Stimulated activated CD4-positive, alpha-beta T cell treated with anti-CD3 and anti-CD28 coated beads, Interleukin-4, amount 100 ng/mL, for 1 hour (primary cell): ENCODE measurements around the gene SLC39A6.
"Not testable (repeated sequence)": the region's sequence is repeated elsewhere in the genome, so short reads cannot be mapped to it uniquely, and the experiment has no call there.

Experiments used
- DNase-seq: peaks from one replicate; pipeline ENCODE4 v3.0.0-alpha.2; 2020

The SLC39A6 gene

DNA sequence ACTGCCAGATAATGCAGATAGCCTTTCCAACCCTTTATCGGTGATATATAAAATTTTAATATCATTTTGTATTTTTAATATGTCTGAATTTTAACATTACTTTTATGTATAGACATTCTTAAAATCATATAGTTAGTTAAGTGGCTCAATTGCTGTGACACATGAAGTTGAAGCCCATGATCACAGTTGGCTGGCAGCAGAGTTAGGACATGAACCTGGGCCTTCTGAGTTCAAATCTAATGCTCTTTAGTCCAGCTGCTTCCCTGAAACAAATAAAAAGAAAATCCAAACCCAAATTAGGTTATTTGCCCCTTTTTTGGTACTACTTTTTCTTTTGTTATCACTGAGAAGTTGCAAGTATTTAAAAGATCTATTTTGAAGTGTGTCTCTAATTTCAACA is 6.1 kb upstream of the SLC39A6 start:
- no peak for DNase-seq

DNA sequence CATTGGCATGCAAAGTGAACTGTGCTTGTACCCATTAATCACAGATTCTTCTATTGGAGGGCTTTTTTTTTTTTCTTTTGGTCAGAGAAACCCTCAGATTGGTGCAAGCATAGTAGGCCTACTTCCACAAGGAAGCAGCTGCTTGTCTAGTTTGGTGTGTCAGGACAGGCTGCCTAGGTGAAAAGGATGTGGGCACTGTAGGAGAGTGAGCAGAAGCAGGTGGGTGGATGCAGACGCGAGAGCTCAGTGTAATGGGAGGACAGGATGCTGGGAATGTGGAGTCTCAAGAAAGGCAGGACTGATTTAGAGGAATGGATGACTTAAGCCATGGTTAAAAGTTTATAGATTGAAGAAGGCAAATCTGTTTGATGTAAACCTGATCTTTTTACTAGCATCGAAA is 3.6 kb upstream of the SLC39A6 start:
- DNase-seq, result no peak

DNA sequence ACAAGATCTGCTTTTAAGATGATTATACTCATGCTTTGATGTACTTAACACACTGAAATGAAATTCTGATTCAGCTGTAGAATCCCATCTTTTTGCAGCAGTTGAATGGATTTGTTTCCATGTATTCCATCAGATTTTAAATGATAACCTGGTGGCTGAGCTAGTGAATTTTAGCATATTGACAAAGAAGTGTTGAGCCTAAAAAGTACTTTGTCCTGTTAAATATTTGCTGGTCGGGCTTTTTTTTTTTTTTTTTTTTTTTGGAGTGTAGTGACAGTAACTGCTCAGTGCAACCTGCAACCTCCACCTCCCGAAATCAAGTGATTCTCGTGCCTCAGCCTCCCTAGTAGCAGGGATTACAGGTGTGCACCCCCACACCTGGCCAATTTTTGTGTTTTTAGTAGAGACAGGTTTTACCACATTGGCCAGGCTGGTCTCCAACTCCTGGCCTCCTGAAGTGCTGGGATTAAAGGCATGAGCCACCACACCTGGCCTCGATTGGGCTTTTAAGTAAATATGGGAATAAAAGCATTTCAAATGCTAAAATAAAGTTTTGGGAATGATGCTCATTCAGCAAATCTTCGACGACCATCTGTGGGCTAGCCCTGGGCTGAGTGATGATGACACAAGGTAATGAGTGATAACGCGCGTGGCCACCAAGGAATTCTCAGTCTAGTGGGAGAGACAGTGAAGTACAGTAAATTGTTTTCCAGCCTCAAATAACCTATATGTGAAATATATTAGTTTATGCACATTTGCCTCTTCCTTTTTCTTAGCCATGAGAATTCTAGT is 2.7 kb upstream of the SLC39A6 start:
- DNase-seq, result no peak

DNA sequence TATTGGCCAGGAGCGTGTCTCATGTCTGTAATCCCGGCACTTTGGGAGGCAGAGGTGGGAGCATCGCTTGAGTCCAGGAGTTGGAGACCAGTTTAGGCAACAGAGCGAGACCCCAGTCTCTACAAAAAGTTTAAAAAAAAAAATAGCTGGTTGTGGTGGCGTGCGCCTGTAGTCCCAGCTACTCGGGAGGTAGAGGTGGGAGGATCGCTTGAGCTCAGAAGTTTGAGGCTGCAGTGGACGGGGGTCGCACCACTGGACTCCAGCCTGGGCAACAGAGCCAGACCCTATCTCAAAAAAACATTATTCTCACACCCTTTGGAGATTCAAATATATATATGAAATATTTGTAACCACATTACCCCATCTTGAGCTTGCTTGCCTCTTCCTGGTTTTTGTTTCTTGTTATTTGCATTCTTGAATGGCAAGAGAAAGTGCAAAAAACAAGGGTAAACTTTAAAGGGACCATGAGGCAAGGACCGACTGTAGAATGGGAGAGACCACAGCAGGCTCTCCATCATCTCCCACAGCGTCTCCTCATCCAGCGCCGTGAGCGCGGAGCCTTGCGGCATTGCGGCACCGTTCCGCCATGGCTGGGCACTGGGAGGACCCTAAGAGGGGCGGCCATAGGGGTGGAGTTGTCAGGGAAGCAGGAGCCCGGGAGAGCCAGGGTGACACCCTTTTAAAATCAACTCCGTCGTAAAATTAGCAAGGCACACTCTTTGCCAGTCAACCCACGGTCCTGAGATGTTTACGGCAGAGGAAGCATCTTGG is 1.9 kb upstream of the SLC39A6 start:
- no peak for DNase-seq

DNA sequence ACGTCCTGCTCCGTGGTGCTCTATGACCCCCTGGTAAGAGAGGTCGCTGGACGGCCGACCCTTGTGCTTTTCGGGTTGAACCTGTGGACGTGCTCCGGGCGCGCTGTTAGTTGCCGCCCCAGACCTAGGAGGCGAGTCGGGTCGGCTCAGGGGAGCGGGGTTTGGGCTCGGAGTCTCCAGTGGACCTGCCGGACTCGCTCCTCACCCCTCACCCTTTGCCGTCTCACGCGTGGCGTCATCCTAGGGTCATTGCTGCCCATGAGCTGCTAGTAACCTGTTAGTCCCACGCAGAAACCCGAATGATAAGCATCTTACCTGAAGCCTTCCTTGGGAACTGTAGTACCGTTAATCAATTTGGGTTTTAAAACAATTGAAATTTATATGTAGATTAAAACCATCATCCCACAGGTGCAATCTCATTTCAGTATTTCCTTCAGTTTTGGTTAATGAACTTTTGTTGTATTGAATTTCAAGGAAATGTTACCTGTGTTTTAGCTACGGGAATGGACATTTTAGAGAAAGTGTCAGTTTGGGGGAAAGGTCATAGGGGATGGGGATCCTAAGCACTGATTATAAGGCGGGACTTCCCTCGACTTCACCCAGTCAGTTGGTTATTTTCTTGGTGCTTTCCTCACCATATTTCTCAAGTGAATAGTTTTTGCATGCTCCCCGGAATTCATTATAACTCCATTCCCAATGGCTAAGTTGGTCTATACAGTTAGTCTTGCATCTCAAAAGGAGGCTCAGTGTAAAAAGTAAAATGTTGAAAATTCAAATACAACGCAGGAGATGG is 1.1 kb upstream of the SLC39A6 start:
- no peak for DNase-seq

DNA sequence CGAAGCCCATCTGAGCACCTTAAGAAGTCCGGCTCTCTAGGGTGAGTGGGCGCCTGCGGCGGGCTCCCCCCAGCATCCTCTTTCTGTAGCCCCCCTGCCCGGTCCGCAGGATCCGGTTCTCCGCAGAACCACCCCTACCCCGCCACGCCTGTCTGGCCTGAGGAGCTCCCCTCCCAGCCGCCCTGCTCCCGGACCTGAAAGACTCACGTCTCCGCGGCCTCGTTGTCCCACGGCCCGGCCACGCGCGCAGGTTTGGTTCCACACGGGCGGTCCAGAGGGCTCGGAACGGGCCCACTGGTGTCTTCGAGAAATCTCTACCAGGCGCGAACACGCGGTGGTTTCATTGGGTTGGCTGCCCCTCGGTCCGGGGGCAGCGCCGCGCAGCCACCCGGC is 237 bp downstream of the SLC39A6 start:
- DNase-seq, result no peak

DNA sequence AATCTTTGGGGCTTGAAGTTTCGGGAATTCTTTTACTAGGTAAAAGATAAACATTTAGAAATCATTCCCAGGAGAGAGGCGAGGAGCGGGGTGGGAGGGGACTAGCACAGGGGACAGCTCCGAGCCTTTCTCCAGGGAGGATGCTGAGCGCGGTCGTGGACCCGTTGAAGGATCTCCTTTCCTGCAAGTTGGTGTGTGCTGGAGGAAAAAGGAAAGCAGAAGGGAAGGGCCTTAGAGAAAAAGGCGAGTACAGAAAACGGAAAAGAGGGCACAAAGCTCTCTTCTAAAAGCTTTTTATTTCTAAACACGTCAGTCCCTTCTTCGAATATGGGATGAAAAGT is 640 bp downstream of the SLC39A6 start:
- DNase-seq, result no peak

DNA sequence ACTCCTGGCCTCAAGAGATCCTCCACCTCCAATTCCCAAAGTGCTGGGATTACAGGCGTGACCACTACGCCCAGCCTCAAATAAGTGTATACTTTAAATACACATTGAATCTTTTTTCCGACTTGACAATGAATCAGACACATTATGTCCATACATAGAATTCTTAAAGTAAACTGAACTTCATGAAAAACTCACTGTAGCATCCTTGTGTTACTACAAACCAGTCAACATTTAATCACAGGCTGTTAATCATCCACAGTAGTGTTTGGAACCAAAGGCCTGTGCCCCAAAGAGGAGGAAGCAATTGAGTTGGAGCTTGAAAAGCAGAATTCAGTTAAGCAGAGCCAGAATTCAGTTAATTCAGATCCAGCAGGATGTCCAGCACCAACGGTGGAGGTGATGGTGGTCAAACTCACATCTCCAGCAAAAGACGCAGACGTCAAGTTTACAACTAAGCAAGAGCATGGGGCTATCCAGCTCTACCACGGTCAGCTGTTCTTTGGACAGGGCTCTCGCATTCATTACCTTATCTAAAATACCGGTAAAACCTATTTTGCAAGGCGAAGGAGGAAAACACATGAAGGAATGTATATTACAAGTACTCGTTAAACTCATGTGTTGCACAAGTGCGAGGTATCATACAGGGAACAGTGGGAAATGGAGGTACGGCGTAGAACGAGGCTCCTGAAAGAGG is 1.2 kb downstream of the SLC39A6 start:
- DNase-seq, result no peak

DNA sequence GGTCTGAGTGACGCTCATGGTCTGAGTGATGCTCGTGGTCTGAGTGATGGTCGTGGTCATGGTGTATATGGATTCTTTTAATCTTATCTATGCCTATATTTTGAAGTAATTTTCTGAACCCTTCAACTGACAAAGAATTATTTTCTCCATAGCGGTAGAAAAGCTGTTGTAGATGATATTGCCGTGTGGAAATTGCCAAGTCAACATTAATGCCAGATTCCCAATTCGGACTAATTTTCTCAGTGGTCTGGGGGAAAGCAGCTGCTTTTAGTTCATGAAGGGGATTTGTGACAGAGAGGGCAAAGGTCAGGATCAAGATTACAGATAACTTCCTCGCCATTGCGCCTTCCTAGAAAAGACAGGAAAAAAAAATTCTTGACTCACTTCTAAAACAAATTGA is 2.5 kb downstream of the SLC39A6 start:
- no peak for DNase-seq

DNA sequence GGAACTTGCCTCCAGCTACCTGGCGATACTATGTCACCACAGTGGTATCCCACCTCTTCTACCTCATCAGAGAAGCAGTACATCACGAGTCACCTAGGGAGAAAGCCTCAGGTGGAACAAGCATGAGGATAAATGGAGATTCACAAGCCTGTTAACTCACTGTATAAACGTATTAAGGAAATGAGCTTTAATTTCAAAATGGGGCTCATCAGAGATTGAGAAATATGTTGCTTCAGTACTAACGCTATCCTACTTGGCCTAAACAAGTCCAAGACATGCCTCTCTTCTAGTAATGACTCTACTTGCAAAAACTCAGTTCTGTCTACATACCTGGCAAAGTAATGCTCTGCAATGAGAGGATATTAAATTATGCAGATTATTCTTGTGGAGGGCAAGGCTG is 4.3 kb downstream of the SLC39A6 start:
- DNase-seq, result no peak

DNA sequence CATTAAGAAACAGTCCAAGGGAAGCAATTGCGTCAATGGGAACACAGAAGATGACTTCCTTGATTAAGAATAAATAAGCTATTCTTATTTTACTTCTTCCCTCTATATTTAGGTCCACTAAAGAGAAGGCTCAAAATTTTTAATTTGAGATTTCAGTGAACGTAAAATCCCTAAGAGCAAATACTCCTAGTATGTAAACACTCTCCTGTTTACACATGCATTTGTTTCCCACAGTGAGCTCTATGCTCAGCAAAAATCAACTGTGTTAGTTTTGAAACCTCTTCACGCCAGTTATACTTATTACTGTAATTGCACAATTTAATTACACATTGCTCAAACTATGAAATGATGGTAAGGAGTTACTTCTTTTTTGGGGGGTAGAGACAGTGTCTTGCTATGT is 8.8 kb downstream of the SLC39A6 start:
- DNase-seq, result no peak

DNA sequence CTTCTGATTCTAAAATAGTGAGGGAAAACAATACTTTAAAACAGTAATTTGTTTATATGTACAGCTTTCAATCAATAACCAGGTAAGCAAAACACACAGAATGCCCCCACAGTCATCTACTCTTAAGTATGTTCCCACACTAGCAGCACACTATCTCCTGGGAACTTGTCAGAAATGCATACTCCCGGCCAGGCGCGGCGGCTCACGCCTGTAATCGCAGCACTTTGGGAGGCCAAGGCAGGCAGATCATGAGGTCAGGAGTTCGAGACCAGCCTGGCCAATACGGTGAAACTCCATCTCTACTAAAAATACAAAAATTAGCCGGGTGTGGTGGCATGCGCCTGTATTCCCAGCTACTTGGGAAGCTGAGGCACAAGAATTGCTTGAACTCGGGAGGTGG is 12.4 kb downstream of the SLC39A6 start:
- not testable (repeated sequence) for DNase-seq

DNA sequence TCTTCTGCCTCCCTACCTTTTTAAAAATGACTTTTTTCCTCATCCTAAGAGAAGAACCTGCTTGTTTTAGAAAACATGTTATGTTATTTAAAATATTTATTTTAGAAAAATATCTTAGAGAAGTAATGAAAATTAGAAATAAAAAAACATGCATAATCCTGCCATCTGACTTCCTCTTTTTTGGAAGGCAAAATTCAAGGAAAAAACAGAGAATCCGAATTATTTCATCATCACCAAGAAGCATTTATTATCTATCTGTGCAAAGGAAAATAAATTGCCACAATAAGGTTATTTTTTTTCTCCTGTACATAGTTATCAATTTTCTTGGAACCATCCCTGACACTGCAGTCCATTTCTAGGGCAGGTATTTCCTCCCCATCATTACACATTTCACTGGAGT is 14.4 kb downstream of the SLC39A6 start:
- DNase-seq, result no peak

DNA sequence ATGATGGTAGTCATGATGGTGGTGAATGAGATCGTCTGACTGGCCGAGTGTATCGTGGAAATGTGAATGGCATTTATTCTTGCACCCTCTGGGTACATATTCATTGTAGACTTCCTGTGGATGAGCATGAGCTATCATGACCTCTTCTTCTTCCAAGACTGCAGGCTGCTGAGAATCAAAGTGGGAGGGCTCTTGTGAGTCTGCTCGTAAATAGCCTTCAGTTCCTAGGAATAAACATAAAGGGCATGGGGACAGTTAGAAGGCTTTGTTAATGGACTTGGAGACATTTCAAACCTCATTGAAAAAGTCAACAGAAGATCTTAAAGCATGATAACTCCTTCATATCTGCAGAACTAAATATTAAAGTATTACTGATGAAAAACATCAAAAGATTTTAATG is 14.9 kb downstream of the SLC39A6 start:
- no peak for DNase-seq

DNA sequence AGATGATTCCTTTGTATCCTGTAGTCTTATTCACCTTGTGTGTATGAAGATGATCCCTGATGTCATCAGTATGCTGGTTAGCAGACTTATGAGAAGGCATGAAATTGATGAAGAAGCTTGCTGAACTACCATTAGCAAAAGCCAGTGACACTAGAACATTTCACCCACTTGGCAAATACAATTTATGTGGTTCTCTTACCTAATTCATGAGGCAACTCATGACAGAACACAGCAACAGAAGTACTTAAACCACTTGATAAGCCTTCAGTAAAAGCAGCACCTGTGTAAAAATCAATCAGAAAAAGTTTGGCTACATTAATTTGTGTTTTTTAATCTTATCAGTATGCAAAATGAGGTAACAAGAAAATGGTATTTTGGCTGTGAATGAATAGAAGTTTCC is 16.8 kb downstream of the SLC39A6 start:
- no peak for DNase-seq

DNA sequence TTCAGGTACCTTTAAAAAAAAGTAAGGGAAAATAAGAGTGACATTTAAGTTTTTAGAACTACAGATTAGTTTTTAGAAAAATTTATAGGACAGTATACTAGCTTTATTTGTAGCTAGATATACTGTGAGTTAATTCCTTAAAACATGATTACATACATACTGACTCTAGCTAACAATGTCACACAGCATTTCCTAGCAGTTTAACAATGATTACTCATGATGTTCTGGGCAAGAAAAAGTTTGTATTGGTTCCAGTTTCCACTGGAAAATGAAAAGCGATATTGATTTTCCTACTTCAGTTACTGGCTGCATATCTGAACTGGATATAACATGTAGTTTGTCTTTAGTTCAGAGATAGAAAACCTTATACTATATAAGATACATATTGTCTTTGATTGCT is 19.4 kb downstream of the SLC39A6 start:
- no peak for DNase-seq

DNA sequence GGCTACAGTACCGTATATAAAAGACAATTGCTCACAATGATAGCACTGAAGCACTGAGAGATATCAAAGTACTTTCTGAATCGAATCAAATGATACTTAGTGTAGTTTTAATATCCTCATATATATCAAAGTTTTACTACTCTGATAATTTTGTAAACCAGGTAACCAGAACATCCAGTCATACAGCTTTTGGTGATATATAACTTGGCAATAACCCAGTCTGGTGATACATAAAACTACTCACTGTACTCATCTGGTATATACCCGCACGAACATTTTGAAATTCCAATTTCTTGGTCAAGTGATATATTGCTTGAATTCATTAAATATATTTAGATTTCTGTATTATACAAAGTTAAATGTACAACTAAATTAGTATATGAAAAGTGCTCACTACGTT is 20.5 kb downstream of the SLC39A6 start:
- no peak for DNase-seq

DNA sequence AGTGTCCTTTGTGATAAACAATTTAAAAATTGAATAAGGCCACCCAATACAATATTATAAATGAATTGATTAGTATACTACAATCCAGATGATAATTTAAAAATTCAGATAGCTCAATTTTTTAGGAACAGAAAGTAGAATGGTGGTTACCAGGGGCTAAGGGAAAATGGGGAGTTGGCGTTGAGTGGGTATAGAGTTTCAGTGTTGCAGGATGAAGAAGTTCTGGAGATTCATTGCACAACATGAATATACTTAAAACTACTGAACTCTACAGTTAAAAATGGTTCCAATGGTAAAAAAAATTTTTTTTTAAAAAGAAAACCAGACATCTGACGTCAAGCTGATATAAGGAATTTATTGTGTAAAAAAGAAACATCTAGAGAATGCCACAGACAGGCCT is 20.9 kb downstream of the SLC39A6 start:
- no peak for DNase-seq

DNA sequence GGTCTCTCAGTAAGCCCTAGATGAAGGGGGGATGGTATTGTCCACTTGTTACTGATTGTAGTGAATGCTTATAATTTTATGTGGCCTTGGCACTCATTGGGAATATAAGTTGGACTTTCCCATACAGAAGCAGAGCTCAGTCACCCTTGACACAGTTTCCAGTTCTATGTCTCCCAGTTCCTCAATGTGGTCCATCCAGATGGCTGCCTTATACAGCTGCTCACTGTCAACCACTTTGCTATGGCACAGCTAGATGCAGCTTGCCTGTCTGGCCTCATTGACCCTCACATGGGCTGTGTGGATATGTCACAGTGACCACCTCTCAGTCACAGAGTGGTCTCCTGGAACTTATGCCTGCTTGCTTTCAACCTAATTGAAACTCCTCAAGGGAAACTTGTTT is 21.7 kb downstream of the SLC39A6 start:
- DNase-seq, result no peak

DNA sequence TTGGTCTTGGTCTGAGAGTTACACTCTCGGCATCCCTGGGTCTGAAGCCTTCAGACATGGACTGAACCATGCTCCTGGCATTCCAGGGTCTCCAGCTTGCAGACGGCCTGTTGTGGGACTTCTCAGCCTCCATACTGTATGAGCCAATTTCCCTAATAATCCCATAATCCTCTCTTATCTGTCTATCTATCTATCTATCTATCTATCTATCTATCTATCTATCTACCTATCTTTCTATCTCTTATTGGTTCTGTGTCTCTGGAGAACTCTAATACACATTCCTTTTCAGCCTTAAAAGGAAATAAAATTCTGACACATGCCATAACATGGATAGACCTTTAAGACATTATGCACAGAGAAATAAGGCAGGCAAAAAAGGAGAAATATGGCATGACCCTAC is 24.4 kb downstream of the SLC39A6 start:
- DNase-seq, result no peak

DNA sequence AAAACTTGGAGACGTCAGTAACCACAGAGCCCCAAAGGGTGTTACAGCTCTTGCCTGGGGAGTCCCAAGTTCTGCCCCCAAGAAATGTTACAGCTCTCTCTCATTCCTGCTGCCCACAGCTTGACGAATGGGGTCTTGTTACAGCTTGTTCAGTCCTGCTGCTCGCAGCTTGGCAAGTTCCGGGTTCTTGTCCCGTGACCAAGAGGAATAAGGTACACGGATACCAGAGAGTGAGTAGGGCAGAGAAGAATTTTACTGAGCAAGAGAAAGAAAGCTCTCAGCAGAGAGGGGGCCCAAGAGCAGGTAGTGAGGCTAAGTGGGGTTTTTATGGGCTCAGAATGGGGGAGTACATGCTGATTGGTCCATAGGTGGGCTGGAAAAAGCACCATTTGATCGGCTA is 27.2 kb downstream of the SLC39A6 start:
- no peak for DNase-seq

DNA sequence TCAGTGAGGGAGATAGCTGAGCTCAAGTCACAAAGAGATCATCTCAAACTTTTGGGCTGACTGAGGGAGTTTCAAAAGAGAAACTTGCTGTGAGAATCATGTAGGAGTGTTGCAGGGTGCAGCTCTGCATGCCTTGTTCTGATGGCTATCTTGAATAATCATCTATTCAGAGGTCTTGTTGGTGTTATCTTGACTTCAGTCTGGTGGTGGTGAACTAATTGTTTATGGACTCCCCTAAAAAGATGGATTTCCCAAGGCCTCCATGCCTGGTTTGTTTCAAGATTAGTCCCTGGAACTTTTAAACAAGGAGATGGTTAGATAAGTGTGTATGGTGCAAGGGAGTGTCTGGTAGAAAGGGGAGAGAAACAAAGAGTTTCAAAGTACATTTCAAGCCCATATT is 29.8 kb downstream of the SLC39A6 start:
- DNase-seq, result no peak

DNA sequence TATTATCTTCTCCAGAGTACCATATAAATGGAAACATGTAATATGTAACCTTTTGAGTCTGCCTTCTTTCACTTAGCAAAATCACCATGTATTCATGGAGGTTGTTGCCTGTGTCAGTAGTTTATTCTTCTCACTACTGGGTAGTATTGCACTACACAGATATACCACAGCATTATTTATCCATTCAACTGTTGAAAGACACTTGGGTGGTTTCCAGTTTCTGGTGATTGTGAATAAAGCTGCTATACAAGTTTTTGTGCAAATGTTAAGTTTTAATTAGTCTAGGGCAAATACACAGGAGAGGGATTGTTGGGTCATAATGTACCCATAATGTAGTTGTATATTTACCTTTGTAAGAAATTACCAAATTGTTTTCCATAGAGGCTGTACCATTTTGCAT is 32.2 kb downstream of the SLC39A6 start:
- no peak for DNase-seq
